GM21786 (cell line): ENCODE results near the gene TMEM121.

Experiments
- ATAC-seq: cut with Tn5 transposase; IDR thresholded peaks from one replicate; pipeline ENCODE4 v1.9.1; 2021; ENCODE audit not compliant: unreplicated experiment

Gene TMEM121

DNA sequence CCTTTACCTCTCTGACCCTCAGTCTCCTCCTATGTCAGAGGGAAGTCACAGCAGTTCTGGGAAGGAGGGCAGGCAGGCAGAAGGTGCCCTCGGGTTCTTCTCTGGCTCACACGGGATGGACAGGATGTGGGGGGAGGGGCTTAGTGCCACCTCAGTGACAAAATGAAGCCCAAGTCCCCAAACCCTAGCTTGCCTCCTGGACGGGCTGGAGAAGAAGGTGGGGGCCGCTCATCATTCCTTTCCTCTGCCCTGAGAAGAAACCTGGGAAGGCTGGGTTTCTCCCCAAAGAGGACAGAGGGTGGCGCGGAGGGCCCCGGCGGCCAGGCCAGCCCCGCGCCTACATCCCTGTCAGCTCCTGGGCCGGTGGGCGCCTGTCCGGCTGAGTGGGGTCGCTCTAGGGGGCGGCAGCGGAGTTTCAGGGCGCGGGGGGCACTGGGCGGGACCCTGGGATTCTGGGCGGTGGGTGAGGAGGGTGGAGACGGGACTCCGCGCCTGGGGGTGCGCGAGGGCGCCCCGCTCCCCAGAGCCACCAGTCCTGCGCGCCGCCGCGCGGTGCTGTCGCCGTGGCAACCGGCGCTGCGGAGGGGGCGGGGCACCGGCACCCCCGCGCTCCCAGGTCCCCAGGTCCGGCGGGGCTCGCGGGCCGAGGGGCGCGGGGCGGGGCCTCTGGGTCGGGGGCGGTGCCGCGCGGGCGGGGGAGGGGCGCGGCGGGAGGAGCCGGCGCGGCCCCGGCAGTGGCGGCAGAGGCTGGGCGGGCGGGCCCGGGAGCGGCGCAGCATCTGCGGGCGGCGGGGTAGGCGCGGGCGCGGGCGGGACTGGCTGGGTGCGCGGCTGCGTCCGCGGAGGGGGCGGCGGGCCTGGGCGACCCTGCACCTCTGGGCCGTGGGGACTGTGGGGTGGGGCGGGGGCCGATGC is at the start of gene TMEM121:
TMEM121 (plus strand) TSS at position 723 of the 915 bp plus-strand sequence. CDS start 2,252 bp downstream, outside the sequence.
- no peak for ATAC-seq

DNA sequence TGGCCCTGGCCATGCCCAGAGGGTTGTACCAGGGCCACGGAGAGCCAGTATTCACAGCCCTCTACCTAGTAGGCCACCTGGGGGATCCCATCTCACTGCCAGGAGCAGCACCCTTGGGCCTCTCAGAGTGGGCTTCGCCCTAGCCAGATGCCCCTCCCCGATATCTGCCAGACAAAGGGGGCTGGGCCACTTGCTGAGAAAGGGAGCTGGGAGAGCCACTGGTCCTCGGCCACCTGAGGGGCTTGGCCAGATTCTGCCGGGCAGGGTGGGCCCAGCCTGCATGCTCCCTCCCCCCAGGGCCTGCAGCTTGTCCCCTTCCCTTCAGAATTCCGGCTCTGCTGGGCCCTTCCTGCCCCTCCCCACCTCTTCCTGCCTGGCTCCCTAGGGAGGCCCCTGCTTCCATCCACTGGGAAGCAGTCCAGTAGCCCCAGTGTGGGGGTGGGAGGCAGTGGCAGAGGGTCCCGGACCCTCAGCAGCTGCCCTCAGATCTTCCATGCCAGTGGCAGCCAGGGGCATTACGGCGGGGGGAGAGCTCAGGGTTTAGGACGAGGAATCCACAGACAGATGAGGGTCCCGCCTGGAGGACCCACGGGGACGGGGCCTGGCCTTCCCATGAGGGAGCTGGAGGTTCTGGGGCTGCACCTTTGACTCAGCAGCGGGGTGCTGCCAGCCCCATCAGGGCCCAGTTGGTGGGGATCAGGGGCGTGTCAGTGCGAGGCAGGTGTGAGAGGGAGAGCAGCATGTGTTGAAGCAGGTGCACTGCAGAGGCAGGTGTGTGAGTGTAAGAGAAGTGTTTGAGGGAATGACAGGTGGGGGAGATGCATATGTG is 49.3 kb upstream of the TMEM121 start:
- ATAC-seq = no peak

GRCh38 chr14:105477660-105478397 is 48.6 kb upstream of the TMEM121 start:
- ATAC-seq = no peak

DNA sequence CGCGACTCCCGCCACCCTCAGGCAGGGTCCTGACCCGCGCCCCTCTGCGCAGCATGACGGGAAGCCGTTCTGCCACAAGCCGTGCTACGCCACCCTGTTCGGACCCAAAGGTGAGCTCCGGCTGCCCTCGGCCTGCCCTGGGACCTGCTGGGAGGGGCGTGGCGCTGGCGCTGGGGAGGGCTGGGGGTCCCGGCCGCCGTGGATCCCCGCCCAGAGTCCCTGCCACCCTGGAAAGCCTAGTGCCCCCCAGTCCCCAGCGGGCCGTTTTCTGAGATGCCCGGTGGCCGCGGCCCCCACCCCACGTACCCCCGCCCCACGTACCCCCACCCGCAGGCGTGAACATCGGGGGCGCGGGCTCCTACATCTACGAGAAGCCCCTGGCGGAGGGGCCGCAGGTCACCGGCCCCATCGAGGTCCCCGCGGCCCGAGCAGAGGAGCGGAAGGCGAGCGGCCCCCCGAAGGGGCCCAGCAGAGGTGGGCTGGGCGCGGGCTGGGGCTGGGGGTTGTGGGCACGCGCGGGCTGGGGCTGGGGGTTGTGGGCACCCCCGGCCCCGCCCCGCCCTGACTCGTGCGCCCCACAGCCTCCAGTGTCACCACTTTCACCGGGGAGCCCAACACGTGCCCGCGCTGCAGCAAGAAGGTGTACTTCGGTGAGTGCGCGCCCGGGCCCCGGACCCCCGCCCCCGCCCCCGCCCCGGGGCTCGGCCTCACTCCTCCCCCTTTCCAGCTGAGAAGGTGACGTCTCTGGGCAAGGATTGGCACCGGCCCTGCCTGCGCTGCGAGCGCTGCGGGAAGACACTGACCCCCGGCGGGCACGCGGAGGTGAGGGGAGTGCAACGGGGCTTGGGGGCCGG is 47.8 kb upstream of the TMEM121 start:
- no peak for ATAC-seq

DNA sequence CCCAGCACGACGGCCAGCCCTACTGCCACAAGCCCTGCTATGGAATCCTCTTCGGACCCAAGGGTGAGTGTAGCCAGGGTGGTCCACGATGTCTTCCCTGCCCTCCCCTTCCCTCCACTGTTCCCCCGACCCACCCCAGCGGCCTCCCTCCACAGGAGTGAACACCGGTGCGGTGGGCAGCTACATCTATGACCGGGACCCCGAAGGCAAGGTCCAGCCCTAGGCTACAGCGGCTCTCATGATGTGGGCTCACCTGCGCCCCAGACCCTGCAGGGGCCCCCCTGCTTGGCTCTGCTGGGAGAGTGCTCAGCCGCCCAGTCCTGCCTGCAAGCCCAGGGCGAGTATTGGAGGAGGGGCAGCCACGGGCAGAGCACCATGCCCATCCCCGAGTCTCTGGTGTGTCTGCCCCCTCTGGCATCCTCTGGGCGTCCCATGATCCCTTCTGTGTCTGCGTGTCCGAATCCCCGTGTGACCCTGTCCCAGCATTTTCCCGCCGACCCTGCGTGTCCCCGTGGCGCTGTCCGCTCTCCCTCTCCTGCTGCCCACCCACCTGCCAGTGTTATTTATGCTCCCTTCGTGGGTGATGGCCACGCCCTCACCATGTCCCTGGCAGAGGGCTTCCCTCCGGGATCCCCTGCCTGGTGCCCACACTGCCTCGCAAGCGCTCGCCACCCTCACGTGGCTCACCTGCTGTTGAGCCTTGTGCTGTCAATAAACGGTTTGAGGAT is 46.8 kb upstream of the TMEM121 start:
- no peak for ATAC-seq

GRCh38 chr14:105480199-105480746 is 46.1 kb upstream of the TMEM121 start:
- no peak for ATAC-seq

DNA sequence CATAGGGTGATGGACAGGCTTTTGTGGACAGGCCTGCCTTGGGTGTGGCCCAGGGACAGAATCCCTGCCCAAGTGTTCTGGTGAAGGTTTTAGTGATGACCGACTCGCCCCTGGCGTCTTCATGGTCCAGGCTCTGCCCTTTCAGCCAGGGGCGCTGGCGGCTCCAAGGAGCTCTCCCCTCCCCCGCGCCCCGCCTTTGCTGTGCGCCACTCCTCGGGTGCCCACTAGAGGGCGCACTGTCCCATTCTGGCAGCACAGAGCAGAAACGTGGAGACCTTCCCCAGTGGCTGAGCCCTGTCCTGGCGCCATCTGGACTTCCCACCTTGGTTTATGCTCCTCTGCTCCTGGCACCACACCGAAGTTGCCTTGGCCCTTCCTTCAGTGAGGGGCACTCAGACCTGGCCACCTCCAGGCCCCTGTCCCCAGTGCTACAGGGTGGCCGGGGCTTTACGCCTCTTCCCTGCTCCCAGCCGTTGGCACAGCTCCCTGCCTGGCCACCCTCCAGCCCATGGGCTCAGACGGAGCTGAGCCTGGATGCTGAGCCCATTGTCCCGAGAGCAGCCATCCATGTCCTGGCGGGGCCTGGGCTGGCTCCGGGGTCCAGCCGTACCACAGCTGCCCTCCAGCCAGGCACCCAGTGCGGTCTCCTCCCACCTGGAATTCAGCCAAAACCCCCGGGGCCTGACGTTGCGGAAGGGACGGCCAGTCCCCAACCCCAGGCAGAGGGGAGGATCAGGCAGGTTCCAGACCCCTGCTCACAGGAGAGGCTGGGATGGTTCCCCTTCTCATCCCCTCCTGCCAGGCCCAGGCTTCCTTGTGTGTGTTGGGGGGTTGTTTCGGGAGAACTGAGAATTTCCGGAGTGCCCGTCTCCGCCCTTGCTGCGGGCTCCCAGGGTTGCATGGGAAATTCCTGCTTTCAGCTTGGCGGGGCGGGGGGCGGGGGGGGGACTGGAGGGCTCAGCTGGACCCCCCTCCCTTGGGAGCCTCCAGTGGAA is 45.3 kb upstream of the TMEM121 start:
- ATAC-seq = peak; percentile 42

DNA sequence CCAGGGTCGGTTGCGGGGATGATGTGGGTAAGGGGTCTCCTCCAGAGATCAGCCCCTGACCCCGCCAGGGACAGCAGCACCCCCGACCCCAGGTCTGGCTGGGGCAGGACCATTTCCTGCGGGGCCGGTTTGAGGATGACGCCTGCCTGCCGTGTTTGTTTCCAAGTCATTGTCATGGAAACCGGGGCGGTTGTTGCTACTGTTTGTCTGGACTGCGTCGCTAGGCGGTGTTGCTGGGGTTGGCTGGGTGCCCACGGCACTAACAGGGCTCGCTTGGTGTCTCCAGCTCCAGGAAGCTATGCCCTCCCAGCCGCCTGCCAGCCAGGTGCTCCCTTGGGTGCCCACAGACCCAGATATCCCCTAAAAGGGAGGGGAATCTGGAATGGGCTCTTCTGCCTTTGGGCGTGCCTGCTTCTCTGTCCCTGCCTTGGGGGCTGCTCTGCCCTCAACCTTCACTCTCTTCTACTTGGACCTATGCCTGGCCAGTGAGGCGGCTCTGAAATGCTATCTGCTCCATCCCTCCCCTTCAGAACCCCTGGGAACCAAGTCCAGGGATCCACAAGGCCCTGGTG is 44.4 kb upstream of the TMEM121 start:
- ATAC-seq = peak; percentile 52

DNA sequence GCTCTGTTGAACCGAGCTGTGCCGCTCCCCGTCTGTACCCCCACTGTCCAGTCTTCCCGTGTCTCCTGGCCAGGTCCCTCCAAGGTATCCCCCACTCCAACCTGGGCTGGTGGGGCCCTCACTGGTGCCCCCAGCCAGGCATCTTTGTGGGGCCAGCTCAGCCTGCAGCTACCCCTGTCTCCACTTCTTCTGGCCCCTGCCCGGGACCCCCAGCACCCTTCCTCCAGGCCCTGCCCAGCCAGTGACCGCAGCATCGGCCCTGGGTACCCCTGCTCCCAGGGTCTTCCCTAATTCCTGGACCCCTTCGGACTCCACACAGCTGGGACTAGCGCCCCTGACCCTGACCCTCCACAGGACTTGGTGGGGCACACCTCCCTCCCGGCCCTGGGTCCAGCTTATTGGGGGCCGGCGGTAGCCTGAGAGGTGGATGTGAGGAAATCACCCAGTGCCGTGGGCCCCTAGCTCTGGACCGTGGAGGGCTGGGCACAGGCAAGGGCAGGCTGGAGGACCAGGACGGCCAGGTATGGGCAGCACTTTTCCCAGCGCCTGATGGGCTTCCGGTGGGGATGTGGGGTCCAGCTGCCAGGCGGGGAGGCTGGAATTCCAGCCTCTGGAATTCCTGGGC is 43.8 kb upstream of the TMEM121 start:
- no peak for ATAC-seq

DNA sequence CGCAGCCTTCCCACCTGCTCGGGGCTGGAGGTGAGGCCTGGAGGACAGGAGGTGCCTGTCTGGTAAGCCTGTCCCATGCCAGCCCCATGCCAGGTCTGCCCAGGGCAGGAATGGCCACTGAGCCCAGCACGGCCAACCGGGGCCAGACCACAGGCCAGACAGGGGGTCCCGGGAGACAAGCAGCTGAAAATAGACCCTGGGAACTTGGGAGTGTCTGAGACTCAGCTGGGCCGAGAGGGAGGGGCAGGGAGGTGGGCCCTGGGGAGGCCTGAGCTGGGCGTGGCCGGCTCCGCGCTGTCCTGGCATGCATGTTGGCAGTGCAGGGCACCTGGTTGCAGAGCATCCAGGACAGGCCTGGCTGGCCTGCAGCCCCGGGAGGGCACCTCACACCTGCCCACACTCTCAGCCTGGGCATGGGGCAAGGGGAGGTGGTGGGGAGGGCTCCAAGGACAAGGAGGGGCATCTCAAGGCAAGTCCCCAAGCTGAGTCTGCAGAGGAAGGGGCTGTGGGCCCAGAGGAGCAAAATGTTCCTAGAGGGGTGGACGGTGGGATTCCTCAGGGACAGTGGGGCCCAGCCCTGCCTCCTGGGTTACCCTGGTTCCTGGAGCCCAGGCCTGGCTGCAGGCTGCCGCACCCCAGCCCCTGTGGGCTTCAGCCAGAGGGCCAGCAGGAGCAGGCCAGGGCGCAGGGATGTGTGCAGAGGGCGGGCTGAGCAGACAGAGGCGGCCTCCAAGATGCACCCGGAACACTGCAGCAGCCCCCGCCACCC is 42.9 kb upstream of the TMEM121 start:
- no peak for ATAC-seq

- ATAC-seq = no peak
Observed at GRCh38 chr14:105484069-105484996, 42.0 kb upstream of the TMEM121 start.

- no peak for ATAC-seq
Observed at GRCh38 chr14:105484997-105485393, 41.4 kb upstream of the TMEM121 start.

GRCh38 chr14:105485739-105486162 is 40.6 kb upstream of the TMEM121 start:
- no peak for ATAC-seq

- ATAC-seq = no peak
Observed at GRCh38 chr14:105486163-105486973, 40.0 kb upstream of the TMEM121 start, which contains the start of gene CRIP1. Gene CRIP1 (plus strand): TSS chr14:105486886. CDS start chr14:105487260, 374 bp downstream.
